DMS 273 (cell line): ENCODE data around the gene PIERCE2.
"Not testable (repeated sequence)": the region's sequence is repeated elsewhere in the genome, so short reads cannot be mapped to it uniquely, and the experiment has no call there.

ENCODE experiments used
- DNase-seq: peaks from one replicate; lab custom pipeline; 2025; ENCODE audit not compliant: unreplicated experiment; lab: John Stamatoyannopoulos, UW

The PIERCE2 gene, protein sequence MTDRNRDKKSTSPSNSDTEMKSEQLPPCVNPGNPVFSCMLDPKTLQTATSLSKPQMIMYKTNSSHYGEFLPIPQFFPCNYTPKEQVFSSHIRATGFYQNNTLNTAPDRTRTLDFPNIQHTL

DNA sequence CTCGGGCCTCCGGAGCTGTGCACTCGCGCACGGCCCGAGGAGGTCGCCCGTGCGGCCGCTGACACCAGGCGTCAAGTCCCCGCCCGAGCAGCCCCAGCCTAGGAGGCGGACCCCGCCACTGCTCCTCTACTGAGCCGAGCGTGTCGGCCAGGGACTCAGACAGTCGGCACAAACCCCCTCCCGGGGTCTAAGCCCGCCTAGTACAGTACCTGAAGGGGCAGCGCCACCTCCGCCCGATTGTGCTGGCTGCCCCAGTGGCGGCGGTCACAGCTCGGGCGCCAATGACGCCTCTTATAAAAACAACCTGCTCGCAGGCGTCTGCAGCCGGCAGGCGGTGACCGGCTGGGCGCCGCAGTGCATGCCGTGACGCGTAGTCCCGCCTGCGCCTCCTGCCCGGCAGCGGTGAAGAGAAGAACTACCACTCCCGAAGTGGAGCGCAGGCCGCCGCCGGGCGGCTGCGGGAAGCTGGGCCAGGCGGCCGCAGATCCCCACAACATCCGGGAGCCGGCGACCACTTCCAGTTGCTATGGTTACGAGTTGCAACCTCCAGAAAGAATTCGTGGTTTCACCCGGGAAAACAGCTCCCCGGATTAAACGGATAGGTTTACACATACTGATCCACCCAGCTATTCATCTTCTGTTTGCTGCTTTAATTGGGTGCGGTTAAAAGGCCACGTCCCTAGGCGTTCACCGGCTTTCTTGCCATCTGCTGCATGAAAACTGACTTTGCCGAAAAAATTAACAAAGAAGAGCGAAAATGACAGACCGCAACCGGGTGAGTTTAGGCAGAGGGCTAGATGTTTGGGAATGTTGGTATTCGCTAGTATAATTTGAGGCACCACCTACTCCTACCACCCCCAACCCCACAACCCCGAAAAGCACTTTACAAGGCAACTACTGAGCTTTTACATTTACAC is at the start of gene PIERCE2, which contains the start of gene CCPG1:
Gene PIERCE2 (plus strand): TSS at position 484 of the 917 bp plus-strand sequence. CDS start 274 bp downstream, at position 758.
Gene CCPG1 (minus strand): TSS at position 348 of the 917 bp plus-strand sequence. CDS start 18,935 bp downstream, outside the sequence.
- peak; percentile 96 for DNase-seq

DNA sequence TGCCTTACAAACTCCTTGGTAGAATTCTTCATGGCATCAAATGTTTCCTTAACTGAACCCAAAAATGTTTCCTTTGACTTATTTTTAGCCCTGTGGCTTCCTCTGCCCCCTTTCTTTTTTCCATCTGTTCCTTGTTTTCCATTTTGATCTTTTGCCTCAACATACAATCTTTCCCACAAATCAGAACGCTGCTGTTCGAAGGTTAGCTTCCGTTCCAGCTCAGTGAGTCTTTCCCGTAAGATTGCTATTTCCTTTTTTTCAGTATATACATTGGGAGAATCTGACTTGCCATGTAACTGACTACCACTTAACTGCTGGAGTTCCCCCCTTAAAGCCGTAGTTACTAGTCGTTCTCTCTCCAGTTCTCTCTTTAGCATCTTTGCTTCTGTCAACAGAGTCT is 48.0 kb upstream of the PIERCE2 start:
- DNase-seq, result no peak

DNA sequence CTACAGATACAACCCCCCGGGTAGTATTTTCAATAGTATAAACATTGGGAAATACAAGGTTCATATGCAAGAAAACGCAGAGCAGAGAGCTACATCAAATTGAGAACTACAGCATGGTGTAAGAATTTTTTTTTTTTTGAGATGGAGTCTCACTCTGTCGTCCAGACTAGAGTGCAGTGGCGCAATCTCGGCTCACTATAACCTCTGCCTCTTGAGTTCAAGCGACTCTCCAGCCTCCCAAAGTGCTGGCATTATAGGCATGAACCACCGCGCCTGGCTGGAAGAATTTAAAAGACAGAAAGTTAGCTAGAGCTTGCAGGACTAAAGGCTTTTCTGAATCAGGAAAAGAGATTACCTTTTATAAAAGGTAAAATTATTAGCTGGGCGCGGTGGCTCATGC is 47.2 kb upstream of the PIERCE2 start:
- no peak for DNase-seq

DNA sequence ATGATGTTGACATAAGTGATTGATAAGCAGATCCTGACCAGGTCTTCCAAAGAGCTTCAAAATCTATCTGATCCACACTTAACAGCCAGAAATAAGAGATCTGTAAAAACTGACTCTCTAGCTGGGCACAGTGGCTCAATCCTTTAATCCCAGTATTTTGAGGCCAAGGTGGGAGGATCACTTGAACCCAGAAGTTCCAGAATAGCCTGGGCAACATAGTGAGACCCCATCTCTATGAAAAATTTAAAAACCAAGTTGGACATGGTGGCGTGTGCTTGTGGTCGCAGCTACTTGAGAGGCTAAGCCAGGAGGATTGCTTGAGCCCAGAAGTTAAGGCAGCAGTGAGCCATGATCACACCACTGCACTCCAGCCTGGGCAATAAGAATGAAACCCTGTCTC is 45.7 kb upstream of the PIERCE2 start:
- no peak for DNase-seq

DNA sequence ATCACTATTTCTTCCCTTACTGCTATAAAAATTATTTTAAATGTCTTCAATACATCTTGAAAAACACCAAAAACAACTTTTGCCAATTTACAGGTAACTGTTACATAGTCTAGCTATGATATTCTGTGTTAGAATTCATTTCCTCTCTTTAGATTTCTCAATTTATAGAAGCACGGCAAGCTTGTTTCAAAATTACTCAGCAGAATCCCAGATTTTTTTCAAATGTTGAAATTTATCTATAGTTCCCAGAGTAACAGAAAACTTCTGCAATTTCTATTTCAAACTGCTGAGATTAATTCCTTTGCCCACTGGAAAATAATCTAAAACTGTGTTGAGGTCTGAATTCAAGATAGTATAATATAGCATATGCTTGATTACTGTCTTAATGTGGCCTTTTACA is 41.3 kb upstream of the PIERCE2 start:
- no peak for DNase-seq

DNA sequence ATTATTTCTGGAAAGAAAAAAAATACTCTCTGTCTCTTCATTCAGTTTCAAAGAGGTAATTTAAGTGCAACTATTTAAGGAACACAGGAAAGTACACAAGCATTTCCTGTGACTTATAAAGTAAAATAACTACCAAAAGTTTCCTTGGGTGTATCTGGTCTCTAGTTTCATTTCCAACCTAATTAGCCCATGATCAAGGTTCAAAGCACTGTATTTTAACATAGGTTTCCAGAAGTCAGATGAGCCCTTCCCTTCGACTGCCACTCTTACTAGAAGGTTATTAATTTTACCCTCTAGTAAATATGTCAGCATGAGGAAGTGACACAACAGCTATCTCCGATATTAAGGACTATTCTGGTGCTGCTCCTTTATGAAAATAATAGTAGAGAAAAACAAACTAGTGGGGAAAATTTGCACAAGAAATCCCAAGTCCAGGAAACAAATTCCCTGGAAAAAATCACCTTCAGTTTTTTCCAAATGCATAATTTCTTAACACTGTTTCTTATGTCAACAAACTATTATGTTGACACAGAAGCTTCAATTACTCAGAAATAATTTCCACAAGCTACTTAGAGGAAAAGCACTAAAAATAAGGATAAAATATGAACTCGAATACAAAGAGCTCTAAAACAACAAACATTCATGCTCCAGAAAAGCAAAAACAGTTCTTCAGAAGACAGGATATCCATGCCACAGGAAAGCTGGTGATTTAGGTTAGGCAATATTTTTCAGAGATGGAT is 35.4 kb upstream of the PIERCE2 start:
- DNase-seq, result no peak

DNA sequence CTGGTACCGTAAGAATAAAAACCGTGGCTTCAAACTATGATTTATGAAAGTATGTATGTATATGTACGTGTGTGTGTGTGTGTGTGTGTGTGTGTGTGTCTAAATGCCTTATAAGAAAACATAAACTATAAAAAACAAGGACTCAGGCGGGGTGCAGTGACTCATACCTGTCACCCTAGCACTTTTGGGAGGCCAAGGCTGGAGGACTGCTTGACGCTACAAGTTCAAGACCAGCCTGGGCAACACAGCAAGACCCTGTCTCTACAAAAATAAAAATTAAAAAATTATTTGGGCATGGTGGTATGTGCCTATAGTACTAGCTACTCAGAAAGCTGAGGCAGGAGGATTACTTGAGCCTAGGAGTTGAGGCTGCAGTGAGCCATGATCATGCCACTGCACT is 29.2 kb upstream of the PIERCE2 start:
- DNase-seq, result no peak

DNA sequence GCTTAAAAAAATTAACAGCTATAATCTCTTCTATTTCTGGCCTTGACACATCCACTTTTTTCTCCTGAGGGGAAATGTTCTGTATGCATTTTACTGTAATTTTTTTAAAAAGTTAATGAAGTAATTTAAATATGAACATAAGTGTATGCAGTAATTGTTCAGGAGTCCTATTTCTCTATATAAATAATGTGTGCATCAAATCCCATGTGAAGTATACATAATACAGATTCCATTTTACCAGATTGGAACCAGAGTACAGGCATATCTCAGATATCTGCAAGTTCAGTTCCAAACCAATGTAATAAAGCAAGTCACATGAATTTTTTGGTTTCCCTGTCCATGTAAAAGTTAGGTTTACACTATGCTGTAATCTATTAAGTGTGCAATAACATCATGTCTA is 26.7 kb upstream of the PIERCE2 start:
- no peak for DNase-seq

DNA sequence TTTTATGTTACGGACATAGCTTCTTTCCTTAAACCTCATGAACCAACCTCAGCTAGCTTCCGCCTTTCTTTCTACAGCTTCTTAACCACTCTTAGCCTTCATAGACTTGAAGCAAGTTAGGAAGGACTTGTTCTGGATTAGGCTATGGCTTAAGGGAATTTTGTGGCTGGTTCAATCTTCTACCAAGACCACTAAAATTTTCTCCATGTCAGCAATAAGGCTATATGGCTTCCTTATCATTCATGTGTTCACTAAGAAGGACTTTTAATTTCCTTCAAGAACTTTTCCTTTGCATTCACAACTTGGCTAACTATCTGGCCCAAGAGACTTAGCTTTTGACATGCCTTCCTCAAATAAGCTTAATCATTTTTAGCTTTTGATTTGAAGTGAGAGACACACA is 24.6 kb upstream of the PIERCE2 start:
- DNase-seq, result no peak

DNA sequence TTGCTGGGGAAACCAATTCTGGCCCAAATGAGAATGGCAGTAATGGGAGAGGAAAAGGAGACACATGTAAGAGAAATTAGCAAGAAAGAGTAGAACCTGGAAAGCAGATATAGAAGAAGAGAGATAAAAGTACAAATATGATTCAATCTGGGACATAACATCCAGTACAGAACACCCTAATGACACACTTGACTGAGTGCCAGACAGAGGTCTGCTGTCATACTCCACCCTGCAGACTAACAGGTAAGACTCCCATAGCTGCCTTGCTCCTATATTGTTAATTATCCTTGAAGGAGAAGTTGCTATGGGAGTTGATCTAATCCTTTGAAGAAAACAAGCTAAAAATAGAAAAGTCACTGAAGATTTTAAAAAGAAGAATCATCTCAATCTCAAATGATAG is 21.3 kb upstream of the PIERCE2 start:
- no peak for DNase-seq

DNA sequence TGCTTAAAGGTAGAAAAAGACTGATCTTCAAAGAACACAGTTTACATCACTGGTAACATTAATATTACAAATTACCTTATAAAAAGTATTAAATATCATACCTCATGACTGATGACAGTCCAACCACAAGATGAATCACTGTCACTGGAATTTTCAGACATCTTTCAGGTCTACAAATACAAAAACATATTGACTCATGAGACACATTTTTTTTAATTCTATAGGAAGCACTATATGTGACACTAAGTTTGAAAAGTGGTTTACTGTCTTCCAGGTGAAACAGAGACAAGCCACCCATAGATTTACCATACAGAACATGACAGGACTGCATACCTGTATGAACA is 19.1 kb upstream of the PIERCE2 start:
- no peak for DNase-seq

DNA sequence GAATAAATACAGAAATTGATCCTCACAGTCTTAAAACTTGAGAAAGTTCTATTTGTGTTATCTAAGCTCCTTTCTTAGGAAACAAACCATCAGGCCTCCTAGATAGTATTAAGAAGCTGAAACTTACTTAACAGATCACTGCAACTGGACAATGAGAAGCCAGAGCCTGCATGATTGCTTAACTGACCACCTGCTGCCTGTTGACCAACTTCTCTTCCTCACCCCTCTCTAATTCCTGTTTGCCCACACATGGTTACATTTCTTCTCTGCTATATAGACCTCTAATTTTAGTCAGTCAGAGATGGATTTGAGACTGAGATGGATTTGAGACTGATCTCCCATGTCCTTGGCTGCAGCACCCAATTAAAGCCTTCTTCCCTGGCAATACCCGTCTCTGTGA is 13.6 kb upstream of the PIERCE2 start:
- no peak for DNase-seq

DNA sequence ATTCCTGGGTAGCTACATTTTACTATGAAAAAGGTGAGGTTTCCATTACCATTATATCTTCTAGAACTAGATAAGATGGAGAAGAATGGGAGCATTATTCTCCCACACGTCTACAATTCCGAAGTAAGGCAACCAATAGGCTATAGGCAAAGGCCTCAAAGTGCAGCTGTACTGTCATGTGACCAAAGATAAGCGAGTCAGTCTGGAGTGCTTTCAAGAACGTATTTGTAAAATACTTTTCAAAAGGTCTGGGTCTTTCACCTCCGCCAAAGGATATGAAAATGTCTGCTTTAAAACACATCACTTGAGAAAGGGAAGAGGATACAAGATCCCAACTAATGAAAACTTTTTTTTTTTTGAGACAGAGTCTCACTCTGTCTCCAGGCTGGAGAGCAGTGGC is 10.1 kb upstream of the PIERCE2 start:
- DNase-seq, result no peak

DNA sequence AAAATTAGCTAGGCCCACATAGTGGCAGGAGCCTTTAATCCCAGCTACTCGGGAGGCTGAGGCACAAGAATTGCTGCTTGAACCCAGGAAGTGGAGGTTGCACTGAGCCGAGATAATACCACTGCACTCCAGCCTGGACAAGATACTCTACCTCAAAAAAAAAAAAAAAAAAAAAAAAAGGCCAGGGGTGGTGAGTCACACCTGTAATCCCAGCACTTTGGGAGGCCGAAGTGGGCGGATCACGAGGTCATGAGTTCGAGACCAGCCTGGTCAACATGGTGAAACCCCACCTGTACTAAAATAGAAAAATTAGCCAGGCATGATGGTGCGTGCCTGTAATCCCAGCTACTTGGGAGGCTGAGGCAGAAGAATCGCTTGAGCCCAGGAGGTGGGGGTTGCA is 8.2 kb upstream of the PIERCE2 start:
- not testable (repeated sequence) for DNase-seq

DNA sequence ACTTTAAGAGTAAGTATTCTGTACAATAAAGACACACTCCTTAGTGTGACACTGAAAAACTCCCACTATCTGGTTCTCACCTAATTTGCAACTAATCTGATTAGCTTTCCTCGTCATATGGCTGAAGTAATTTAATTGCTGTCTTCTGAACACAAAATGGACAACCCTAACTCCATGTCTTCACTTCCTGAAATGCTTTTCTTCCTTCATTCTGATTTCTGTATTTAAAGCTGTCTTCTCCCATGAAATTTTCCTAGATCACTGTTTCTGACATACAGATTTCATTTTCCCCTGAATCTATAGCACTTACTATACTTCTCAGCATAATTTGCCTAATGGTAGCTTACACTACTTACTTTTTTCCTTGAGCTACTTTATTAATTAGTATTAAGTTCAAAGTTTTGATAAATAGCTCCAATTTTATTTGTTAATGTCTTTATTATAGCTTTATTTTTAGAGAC is 6.5 kb upstream of the PIERCE2 start:
- no peak for DNase-seq

DNA sequence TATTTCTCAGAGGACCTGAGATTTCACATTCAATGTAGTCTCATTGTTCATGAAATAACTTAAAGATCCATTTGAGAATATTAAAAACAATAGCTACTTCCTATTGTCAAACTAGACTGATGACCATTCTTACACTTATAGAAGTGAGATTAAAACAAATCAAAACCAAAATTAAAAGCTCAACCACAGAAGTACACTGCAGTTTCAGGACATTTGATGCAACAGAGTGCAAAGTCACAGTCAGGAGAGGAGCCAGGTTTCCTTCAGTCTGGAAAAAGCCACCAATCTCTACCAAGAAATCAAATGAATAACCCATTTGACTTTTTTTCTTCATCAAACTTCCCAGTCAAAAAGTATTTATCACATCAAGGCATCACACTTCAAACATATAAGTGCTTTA is 5.6 kb upstream of the PIERCE2 start:
- DNase-seq, result no peak

DNA sequence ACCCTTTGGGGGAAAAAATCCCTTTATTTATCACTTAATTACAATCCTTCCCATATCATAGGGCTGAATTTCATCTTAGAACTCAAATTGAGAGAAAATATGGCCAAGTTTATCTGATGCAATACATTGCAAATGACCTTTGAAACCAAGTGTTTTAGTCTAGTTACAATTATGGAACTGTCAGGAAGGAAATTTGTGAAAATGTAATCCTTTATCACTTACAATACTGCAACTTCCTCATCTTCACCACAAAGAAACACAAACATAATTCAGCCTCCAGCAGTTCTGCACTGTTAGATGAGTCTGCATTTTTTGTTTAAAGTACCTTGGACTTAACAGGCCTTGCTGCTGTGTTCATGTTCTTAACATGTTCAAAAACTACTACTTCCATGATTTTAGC is 4.8 kb upstream of the PIERCE2 start:
- peak; percentile 9 for DNase-seq

DNA sequence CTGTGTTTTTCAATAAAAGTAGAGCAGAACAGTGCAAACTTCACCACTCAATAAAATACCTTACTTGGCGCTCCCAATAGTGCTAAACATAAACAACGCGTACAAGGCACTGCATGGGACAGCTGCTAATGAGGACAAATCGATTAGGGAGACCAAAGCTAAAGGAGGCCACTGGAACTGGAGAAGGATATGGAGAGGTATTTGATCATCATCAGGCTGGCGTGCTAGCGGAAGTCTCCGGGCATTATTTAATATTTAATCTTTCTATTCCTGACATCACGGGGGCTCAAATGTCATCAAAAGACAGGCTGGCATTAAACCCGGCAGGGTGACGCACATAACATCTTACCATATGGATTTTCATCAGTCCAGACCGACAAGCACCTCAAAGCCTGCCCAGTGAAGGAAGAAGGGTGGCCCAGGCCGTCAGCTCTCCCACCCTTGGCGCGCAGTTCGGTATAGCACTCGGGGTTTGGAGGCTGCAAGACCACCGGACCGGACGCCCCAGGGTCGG is 740 bp upstream of the PIERCE2 start:
- DNase-seq, result peak; percentile 72

DNA sequence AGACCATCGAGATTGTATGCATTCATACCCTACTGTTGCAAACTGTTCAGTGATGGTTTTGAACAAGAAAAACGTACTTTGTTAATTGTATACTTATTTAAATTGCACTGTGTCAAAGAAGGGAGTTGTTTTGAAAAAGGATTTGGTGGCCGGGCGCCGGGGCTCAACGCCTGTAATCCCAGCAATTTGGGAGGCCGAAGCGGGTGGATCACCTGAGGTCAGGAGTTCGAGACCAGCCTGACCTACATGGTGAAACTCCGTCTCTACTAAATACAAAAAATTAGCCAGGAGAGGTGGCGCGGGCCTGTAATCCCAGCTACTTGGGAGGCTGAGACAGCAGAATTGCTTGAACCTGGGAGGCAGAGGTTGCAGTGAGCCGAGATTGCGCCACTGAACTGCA is 681 bp downstream of the PIERCE2 start:
- not testable (repeated sequence) for DNase-seq

DNA sequence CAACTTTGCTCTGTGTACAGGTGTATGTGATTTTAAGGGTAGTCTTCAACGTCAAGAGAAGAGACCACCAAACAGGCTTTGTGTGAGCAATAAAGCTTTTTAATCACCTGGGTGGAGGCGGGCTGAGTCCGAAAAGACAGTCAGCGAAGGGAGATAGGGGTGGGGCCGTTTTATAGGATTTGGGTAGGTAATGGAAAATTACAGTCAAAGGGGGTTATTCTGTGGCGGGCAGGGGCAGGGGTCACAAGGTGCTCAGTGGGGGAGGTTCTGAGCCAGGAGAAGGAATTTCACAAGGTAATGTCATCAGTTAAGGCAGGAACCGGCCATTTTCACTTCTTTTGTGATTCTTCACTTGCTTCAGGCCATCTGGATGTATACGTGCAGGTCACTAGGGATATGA is 9.4 kb downstream of the PIERCE2 start:
- not testable (repeated sequence) for DNase-seq

DNA sequence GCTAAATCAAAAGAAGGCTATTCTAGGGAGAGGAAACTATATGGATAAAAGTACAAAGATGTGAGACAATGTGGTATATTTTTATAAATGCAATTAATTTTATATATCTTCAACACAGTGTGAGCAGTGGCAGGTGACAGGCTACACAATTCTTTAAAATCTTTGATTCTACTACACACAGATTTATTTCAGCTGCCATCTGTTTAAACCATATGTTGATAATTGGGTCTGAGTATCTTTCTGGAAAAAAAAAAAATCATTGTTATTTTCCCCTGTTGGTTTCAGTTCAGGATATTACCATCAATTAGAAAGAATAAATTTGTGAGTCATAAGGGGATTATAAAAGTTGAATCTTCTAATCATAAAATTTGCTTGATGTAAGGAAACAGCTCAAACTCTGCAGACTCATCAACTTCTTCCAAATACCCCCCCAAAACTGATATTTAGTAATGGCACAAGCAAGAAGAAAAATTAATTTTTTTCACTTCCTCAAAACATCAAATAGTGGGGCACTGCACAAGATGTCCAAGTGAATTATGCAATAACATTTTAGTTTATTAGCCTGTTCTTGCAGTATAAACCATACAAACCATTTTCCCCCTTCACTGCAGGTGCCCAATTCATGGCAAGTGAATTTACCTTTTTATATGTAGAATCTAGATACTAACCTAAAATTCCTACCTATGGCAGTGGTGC is 12.0 kb downstream of the PIERCE2 start:
- DNase-seq, result peak; percentile 30
